ENCODE results near the gene COL7A1.

- TF ChIP-seq EZH2 (IDR thresholded peaks at IDR 0.05; ENCODE audit: insufficient read depth, low read length) (no peak), CTCF (IDR thresholded peaks at IDR 0.05; ENCODE audit: insufficient read depth, low read depth, low read length) (no peak)
These were observed 48.8 kb downstream of the COL7A1 start for GRCh38 chr3:48546203-48546829.
